Measurements from ENCODE around the gene NUP214.
"Not testable (repeated sequence)": the region's sequence is repeated elsewhere in the genome, so short reads cannot be mapped to it uniquely, and the experiment has no call there.

The NUP214 gene

GRCh38 chr9:131112374-131113154 is 12.8 kb upstream of the NUP214 start:
- TF ChIP-seq YY1 (IDR thresholded peaks at IDR 0.05; ENCODE audit: insufficient read depth, insufficient read length) (no peak), SUZ12 (IDR thresholded peaks at IDR 0.05; ENCODE audit: extremely low read depth, insufficient read depth, insufficient read length) (no peak), ZNF274 (IDR thresholded peaks at IDR 0.05; ENCODE audit: low read depth, low read length) (no peak)
- Histone ChIP-seq H3K9me3 (ENCODE audit: insufficient read depth, low read length) (no peaks in the 10 kb centered on the region), H3K36me3 (ENCODE audit: insufficient read depth, insufficient read length, low read length) (peaks cover 43% of the 10 kb centered on the region), H3K27me3 (ENCODE audit: insufficient read depth, insufficient read length) (no peaks in the 10 kb centered on the region), H3K9ac (ENCODE audit: insufficient read length, low read depth) (peak overlapping the region; percentile 82), H3K4me3 (ENCODE audit: insufficient read length, low read depth) (no peak overlapping the region), H3K4me1 (ENCODE audit: insufficient read depth, insufficient read length) (peaks cover 17% of the 10 kb centered on the region)
- no peak for DNase-seq (ENCODE audit: low read depth, low spot score)

GRCh38 chr9:131113655-131114054 is 11.7 kb upstream of the NUP214 start:
- TF ChIP-seq YY1 (IDR thresholded peaks at IDR 0.05; ENCODE audit: insufficient read depth, insufficient read length) (no peak), SUZ12 (IDR thresholded peaks at IDR 0.05; ENCODE audit: extremely low read depth, insufficient read depth, insufficient read length) (no peak), ZNF274 (IDR thresholded peaks at IDR 0.05; ENCODE audit: low read depth, low read length) (no peak)
- DNase-seq (ENCODE audit: low read depth, low spot score), result no peak
- Histone ChIP-seq H3K4me3 (ENCODE audit: insufficient read length, low read depth) (no peak overlapping the region), H3K27me3 (ENCODE audit: insufficient read depth, insufficient read length) (no peaks in the 10 kb centered on the region), H3K9ac (ENCODE audit: insufficient read length, low read depth) (no peak overlapping the region), H3K4me1 (ENCODE audit: insufficient read depth, insufficient read length) (peaks cover 17% of the 10 kb centered on the region), H3K9me3 (ENCODE audit: insufficient read depth, low read length) (no peaks in the 10 kb centered on the region), H3K36me3 (ENCODE audit: insufficient read depth, insufficient read length, low read length) (peaks cover 42% of the 10 kb centered on the region)

- DNase-seq (ENCODE audit: low read depth, low spot score), result no peak
- Histone ChIP-seq H3K4me3 (ENCODE audit: insufficient read length, low read depth) (no peak overlapping the region), H3K36me3 (ENCODE audit: insufficient read depth, insufficient read length, low read length) (peaks cover 45% of the 10 kb centered on the region)
Observed at GRCh38 chr9:131114084-131114535, 11.3 kb upstream of the NUP214 start.

GRCh38 chr9:131115360-131115742 is 10.0 kb upstream of the NUP214 start:
- peaks cover 17% of the 10 kb centered on the region for H3K4me1 ChIP-seq (ENCODE audit: insufficient read depth, insufficient read length)
- not testable (repeated sequence) for H3K9me3 ChIP-seq (ENCODE audit: insufficient read depth, low read length); H3K27me3 ChIP-seq (ENCODE audit: insufficient read depth, insufficient read length); H3K9ac ChIP-seq (ENCODE audit: insufficient read length, low read depth); H3K4me3 ChIP-seq (ENCODE audit: insufficient read length, low read depth); DNase-seq (ENCODE audit: low read depth, low spot score)
- H3K36me3 ChIP-seq (ENCODE audit: insufficient read depth, insufficient read length, low read length), result peaks cover 53% of the 10 kb centered on the region

More at GRCh38 chr9:131114084-131114535, 11.3 kb upstream of the NUP214 start:
- no peak overlapping the region for H3K9ac ChIP-seq (ENCODE audit: insufficient read length, low read depth)
- no peaks in the 10 kb centered on the region for H3K9me3 ChIP-seq (ENCODE audit: insufficient read depth, low read length)
- H3K4me1 ChIP-seq (ENCODE audit: insufficient read depth, insufficient read length), result peaks cover 17% of the 10 kb centered on the region
- TF ChIP-seq YY1 (IDR thresholded peaks at IDR 0.05; ENCODE audit: insufficient read depth, insufficient read length) (no peak), SUZ12 (IDR thresholded peaks at IDR 0.05; ENCODE audit: extremely low read depth, insufficient read depth, insufficient read length) (no peak), ZNF274 (IDR thresholded peaks at IDR 0.05; ENCODE audit: low read depth, low read length) (no peak)
- no peaks in the 10 kb centered on the region for H3K27me3 ChIP-seq (ENCODE audit: insufficient read depth, insufficient read length)

- no peak for DNase-seq (ENCODE audit: low read depth, low spot score)
- Histone ChIP-seq H3K4me3 (ENCODE audit: insufficient read length, low read depth) (no peak overlapping the region), H3K4me1 (ENCODE audit: insufficient read depth, insufficient read length) (peaks cover 13% of the 10 kb centered on the region), H3K36me3 (ENCODE audit: insufficient read depth, insufficient read length, low read length) (peaks cover 64% of the 10 kb centered on the region), H3K9me3 (ENCODE audit: insufficient read depth, low read length) (no peaks in the 10 kb centered on the region), H3K9ac (ENCODE audit: insufficient read length, low read depth) (peak overlapping the region; percentile 18), H3K27me3 (ENCODE audit: insufficient read depth, insufficient read length) (no peaks in the 10 kb centered on the region)
- TF ChIP-seq ZNF274 (IDR thresholded peaks at IDR 0.05; ENCODE audit: low read depth, low read length) (no peak), SUZ12 (IDR thresholded peaks at IDR 0.05; ENCODE audit: extremely low read depth, insufficient read depth, insufficient read length) (no peak)
Observed at GRCh38 chr9:131116281-131117120, 8.9 kb upstream of the NUP214 start.

GRCh38 chr9:131117121-131117761 is 8.1 kb upstream of the NUP214 start:
- Histone ChIP-seq H3K9me3 (ENCODE audit: insufficient read depth, low read length) (no peaks in the 10 kb centered on the region), H3K4me3 (ENCODE audit: insufficient read length, low read depth) (no peak overlapping the region), H3K4me1 (ENCODE audit: insufficient read depth, insufficient read length) (peaks cover 8% of the 10 kb centered on the region), H3K36me3 (ENCODE audit: insufficient read depth, insufficient read length, low read length) (peaks cover 69% of the 10 kb centered on the region), H3K9ac (ENCODE audit: insufficient read length, low read depth) (peak overlapping the region; percentile 7), H3K27me3 (ENCODE audit: insufficient read depth, insufficient read length) (no peaks in the 10 kb centered on the region)
- TF ChIP-seq YY1 (IDR thresholded peaks at IDR 0.05; ENCODE audit: insufficient read depth, insufficient read length) (no peak), ZNF274 (IDR thresholded peaks at IDR 0.05; ENCODE audit: low read depth, low read length) (no peak), SUZ12 (IDR thresholded peaks at IDR 0.05; ENCODE audit: extremely low read depth, insufficient read depth, insufficient read length) (no peak)
- DNase-seq (ENCODE audit: low read depth, low spot score), result no peak

- peaks cover 69% of the 10 kb centered on the region for H3K36me3 ChIP-seq (ENCODE audit: insufficient read depth, insufficient read length, low read length)
Observed at GRCh38 chr9:131117762-131118145, 7.6 kb upstream of the NUP214 start.

More at GRCh38 chr9:131117762-131118145, 7.6 kb upstream of the NUP214 start:
- Histone ChIP-seq H3K27me3 (ENCODE audit: insufficient read depth, insufficient read length) (no peaks in the 10 kb centered on the region), H3K4me1 (ENCODE audit: insufficient read depth, insufficient read length) (peaks cover 3% of the 10 kb centered on the region), H3K4me3 (ENCODE audit: insufficient read length, low read depth) (no peak overlapping the region), H3K9me3 (ENCODE audit: insufficient read depth, low read length) (no peaks in the 10 kb centered on the region), H3K9ac (ENCODE audit: insufficient read length, low read depth) (no peak overlapping the region)
- no peak for DNase-seq (ENCODE audit: low read depth, low spot score)
- TF ChIP-seq SUZ12 (IDR thresholded peaks at IDR 0.05; ENCODE audit: extremely low read depth, insufficient read depth, insufficient read length), result no peak
- no peak for TF ChIP-seq YY1 (IDR thresholded peaks at IDR 0.05; ENCODE audit: insufficient read depth, insufficient read length)
- no peak for TF ChIP-seq ZNF274 (IDR thresholded peaks at IDR 0.05; ENCODE audit: low read depth, low read length)
